Coronary artery (tissue), 2 donors: ENCODE data around the gene PBX2.
"Not testable (repeated sequence)": the region's sequence is repeated elsewhere in the genome, so short reads cannot be mapped to it uniquely, and the experiment has no call there.

Source experiments
- DNase-seq: peaks from one replicate; pipeline ENCODE4 v3.0.0-alpha.2; 2017; ENCODE audit warnings: low spot score
- H3K27ac ChIP-seq, 2 donors: fragments of 200-600 bp; sonication (generic); one replicate each; pipeline ENCODE4 v1.5.1; 2016 to 2019
- H3K4me3 ChIP-seq: fragments of 200-600 bp; sonication (generic); 2 replicates; pipeline ENCODE4 v1.5.1; 2016; ENCODE audit warnings: mild to moderate bottlenecking, moderate library complexity
- CTCF ChIP-seq: fragments of 200-600 bp; sonication (generic); IDR thresholded peaks from one replicate; pipeline ENCODE4 v1.5.1; 2019; ENCODE audit warnings: antibody characterized with exemption

PBX2 gene

DNA sequence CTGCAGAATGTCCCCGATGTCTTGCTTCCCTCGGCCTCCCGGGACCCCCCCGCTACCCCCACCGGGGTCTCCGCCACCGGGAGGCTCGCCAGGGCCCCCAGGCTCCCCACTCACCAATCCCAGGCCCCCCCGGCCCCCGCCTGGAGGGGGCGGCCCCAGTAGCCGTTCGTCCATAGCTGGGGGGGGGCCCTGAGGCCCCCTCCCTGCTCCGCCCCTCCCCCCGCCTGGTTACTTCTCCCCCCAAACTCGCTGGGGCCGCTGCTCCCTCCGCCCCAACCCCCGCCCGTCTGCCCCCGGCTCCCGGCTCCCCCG lies 304 bp downstream of the PBX2 start:
- peak overlapping the region; percentile 98 for H3K27ac ChIP-seq
- no peak for TF ChIP-seq CTCF
- peak overlapping the region; percentile 93 for H3K4me3 ChIP-seq
- no peak for DNase-seq

- no peak for TF ChIP-seq CTCF
- peak overlapping the region; percentile 98 for H3K27ac ChIP-seq
Measured at GRCh38 chr6:32189069-32189741, 797 bp downstream of the PBX2 start.

DNA sequence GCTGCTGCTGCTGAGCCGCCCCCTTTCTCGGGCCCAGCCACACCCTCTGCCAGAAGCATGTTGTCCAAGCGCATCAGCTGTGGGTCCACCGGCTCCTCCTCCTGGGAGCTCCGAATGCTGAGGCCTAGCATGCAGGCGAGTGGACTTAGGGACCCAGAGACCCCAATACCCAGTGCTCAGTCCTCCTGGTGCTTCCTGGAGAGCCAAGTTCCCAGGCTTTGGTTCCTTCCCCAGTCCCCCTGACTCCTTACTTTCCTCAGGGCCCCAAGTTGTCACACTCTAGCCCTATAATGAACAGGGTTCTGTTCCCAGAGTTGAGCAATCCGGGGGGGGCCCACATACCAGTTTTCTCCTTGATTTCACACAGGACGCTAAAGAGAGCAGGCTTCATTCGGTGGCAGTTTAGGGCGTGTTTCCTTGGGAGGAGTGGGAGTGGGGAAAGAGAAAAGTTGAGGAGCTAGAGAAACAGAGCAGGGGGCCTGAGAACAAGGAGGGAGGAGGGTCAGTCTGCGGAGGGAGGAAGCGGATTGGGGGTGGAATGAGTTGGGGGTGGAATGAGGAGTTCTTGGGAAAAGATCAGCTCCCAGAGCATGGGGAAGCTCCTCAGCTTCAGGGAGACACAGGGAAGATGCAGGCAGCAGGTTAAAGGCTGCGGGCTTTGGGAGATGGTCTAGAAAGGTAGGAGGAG lies 1.5 kb downstream of the PBX2 start:
- Histone ChIP-seq H3K27ac (peak overlapping the region; percentile 98), H3K4me3 (peak overlapping the region; percentile 93)
- peak; percentile 71 for DNase-seq
- TF ChIP-seq CTCF, result no peak

More at GRCh38 chr6:32189069-32189741, 797 bp downstream of the PBX2 start:
- peak; percentile 71 for DNase-seq
- H3K4me3 ChIP-seq, result peak overlapping the region; percentile 93

DNA sequence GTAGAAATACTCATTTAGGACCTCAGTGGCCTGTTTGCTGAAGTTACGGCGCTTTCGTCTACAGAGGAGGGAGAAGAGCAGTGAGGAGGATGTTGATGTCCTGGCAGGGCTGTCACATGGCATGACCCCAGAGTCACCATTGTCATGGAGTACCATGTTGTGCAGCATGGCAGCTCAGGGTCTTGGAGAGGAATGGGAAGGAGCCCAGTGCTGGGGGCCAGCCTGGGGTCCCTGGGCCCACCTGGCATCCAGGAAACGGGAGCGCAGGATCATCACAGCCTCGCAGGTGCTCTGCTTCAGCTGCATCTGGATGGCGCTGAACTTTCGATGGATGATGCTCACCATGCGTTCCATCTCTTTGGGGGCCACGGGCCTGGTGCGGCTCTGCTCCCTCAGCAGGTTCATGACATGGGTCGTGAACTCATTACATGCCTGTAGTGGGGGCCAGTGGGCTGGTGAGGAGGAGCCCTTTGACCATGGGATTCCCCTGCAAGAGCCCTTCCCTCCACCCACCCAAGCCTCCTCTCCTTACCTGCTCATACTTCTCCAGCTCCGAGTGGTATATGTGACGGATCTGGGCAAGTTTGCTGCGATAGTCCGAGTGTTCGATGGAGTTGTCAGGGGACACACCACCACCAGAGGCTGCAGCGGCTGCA lies 2.1 kb downstream of the PBX2 start:
- peak; percentile 70 for DNase-seq
- H3K4me3 ChIP-seq, result peak overlapping the region; percentile 93
- peak overlapping the region; percentile 98 for H3K27ac ChIP-seq

DNA sequence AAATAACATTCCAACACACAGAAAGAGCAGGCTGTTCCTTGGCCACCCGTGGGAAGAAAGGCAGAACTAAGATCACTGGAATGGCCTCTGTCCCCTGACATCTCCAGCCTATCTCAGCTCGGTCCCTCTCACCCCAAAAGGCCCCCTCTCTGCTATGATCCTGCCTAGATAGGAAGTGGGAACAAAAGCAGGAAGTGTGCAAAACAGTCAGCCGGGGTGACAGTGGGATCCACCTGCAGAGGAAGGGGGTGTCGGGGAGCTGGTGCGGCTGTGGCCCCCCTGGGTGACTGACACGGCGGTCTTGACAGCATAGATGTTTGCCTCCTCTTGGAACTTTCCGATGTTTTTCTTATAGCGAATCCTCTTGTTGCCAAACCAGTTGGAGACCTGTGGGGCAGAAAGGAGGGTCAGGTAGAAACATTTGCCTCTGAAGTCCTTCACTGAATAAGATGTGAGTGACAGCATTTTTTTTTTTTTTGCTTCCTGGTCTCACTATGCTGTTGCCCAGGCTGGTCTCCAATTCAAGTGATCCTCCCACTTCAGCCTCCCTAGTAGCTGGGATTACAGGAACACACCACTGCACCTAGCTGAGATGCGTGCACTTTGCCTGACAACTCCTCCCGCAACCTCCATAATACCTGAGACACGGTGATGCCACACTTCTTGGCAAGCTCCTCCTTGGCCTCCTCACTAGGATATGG lies 2.8 kb downstream of the PBX2 start:
- DNase-seq, result peak; percentile 71
- H3K4me3 ChIP-seq, result no peak overlapping the region
- peak overlapping the region; percentile 61 to 98 for H3K27ac ChIP-seq
- no peak for TF ChIP-seq CTCF

DNA sequence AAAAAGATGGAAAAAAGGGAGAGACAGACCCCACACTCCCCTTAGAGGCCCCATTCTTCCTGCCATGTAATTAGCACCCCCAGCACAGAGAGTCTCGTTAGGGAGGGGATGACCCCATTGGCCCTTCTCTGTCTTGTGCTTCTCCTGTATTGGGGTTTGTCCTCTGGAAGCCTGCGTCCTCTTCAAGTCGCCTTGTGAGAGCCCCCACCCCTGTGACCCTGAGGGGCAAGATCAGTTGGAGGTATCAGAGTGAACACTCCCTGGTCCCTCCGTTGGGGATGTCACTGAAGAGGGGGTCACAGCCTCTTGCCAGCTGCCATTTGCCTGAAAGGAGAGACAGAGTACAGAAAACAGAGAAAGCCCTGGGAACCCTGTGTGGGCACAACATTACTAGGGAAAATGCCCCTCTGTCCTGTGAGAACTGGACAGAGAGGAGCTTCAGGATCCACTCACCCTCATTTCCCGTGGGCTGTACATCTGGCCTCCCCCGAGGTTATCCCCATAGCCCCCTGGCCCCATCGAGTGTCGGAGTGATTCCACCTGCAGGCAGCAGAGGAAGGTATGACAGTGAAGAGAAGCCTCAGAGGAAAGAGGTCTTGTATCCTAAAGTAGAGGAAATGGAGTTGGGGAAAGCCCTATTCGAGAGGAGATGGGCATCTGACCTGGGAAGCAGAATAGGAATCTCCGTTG lies 3.7 kb downstream of the PBX2 start:
- DNase-seq, H3K4me3 ChIP-seq: not testable (repeated sequence)
- peak overlapping the region; percentile 61 to 84 for H3K27ac ChIP-seq

- peak overlapping the region; percentile 61 to 84 for H3K27ac ChIP-seq
- DNase-seq, result peak; percentile 96
- not testable (repeated sequence) for H3K4me3 ChIP-seq
Measured at GRCh38 chr6:32185681-32186131, 4.3 kb downstream of the PBX2 start.

DNA sequence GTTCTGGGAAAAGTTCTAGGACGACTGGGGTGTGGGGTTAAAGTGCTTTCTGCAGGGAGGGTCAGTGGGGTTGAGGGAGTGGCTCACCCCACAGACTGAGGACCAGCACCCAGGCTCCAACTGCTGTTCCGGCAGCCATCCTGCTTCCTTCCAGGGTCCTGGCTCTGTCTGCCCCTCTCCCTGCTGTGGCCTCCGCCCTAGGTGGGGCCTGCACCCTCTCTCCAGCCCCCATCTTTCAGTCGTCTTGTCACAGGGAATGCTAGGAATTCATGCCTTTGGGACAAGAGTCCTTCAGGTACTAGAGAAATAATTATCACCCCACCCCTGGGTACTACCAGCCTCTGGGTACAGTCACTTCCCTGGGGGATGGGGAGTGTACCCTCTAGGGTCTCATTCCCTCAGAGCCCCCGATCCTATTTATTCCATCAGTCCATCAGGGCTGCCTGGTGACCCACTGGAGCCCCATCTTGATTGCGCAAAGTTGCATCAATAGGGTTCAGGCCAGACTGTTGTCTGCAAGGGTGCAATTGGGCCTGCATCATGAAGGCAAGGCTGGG lies 5.8 kb downstream of the PBX2 start, which contains the start of gene AGER:
Gene AGER, minus strand, starts transcription at position 170 of the 557 bp plus-strand sequence. Its CDS starts 31 bp downstream, at position 139.
- DNase-seq, result no peak
- no peak for TF ChIP-seq CTCF
- Histone ChIP-seq H3K27ac (peak within 1 kb of the TSS; percentile 42 to 58), H3K4me3 (no peak within 1 kb of the TSS)
